ENCODE data around the gene CYB561.

Gene CYB561

DNA sequence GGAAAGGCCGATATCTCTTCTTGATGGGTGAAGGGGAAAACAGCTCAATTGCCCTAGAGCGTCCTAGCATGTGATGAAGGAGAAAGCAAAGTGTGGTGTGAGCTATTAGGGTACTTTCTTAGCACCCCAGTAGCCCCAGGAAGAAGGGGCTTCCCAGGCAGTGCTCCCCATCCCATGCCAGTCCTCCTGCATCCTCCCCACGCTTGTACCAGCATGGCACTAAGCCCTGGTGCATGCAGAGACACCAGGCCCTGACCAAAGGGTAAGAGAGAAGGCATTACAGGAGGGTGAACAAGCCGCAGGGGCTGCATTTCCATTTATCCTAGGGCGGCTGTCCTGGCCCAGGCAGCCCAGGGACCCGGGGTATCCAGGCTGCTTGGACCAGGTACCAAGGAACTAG lies 3.1 kb downstream of the CYB561 start:
- TF ChIP-seq CTCF (conservative IDR thresholded peaks at IDR 0.05; ENCODE audit: low read depth, low read length), result no peak
- no peak overlapping the region for H3K4me3 ChIP-seq (ENCODE audit: low read depth, low read length)
- no peak for DNase-seq (ENCODE audit: low read depth)

DNA sequence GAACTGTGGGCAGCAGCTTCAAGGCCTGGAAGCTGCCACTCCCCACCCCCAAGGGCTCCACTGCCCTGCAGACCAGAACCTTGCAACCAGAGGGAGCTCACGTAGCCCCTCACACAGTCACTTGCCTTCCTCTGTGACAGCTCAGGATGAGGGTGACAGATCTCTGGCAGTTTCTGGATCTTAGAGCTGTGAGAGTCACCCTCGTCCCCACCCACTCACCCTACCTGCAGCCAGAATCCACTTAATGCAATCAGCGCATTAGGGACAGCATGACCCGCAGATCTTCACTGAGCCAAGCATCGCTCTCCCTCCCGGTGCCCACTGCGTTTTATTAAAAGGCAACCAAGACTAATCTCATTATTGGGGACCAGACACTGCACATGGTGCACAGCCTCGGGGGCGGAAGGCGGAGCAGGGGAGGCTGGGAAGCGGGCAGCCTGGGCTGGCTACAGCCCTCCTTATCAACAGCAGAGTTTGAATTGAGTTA lies 3.5 kb downstream of the CYB561 start:
- peak; percentile 34 for TF ChIP-seq CTCF (conservative IDR thresholded peaks at IDR 0.05; ENCODE audit: low read depth, low read length)
- no peak overlapping the region for H3K4me3 ChIP-seq (ENCODE audit: low read depth, low read length)
- DNase-seq (ENCODE audit: low read depth), result no peak

DNA sequence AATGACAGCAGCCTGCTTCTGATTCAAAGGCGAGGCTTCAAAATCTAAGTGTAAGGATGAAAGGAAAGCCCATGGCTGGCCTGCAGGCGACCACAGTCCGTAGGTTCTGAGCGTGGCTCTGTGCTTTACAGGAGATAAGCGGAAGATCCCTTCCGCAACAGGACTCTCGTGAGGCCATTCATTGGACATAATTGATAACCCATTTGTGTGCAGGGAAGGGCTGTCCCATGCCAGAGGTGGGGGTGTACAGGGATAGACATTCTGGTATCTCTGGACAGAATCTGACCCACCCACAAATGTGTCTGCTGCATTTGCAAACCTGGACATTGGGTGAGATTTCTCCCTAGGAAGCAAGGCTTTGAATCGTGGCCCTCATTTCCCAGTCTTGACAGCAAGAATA lies 4.0 kb downstream of the CYB561 start:
- no peak for TF ChIP-seq CTCF (conservative IDR thresholded peaks at IDR 0.05; ENCODE audit: low read depth, low read length)
- DNase-seq (ENCODE audit: low read depth), result no peak
- no peak overlapping the region for H3K4me3 ChIP-seq (ENCODE audit: low read depth, low read length)

GRCh38 chr17:63441654-63442053 lies 4.5 kb downstream of the CYB561 start:
- no peak overlapping the region for H3K4me3 ChIP-seq (ENCODE audit: low read depth, low read length)
- TF ChIP-seq CTCF (conservative IDR thresholded peaks at IDR 0.05; ENCODE audit: low read depth, low read length), result no peak
- no peak for DNase-seq (ENCODE audit: low read depth)

DNA sequence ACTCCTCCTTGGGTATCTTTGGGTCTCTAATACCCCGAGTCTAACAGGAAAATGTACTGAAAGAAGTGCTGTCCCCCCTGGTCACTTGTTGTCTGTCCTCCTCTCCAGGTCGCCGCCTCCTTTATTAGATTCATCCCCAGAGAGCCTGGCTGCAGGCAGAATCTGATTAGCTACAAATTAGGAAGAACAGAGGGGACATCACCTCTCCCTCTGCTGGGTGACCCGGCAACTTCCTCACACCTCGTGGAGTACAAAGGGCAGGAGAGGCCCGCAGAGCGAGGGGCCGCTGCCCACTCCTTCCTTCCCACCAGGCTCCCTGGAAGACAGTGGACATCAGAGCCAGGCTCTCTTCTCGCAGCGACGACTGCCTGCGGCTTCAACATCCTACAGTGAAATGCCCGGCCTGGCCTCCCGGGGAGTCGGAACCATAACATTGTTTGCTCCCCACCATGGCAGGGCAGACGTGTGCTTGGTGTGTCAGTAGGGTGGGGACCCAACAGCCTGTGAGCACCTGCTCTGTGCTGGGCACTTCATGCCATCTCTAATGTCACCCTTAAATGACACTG lies 5.3 kb downstream of the CYB561 start:
- no peak for TF ChIP-seq CTCF (conservative IDR thresholded peaks at IDR 0.05; ENCODE audit: low read depth, low read length)
- DNase-seq (ENCODE audit: low read depth), result no peak
- H3K4me3 ChIP-seq (ENCODE audit: low read depth, low read length), result no peak overlapping the region

GRCh38 chr17:63440127-63440769 lies 5.9 kb downstream of the CYB561 start:
- peak; percentile 11 for TF ChIP-seq CTCF (conservative IDR thresholded peaks at IDR 0.05; ENCODE audit: low read depth, low read length)
- H3K4me3 ChIP-seq (ENCODE audit: low read depth, low read length), result no peak overlapping the region

DNA sequence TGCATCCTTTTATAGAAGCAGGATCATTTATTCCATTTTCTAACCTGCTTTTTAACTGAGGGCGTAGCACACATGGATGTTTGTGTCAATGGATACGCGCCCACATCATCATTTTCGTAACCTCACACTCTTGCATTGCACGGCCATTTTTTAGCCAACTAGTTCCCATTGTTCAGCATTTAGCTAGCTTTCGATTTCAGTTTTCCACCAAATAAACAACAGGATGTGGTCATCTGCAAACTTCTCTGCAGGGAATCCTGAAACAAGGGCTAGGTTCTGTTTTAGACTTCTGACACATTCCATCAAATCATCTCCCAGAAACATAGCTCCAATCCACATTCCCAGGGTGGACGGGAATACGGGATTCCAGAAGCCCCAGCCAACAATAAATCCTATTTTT lies 6.4 kb downstream of the CYB561 start:
- DNase-seq (ENCODE audit: low read depth), result peak; percentile 86
- H3K4me3 ChIP-seq (ENCODE audit: low read depth, low read length), result no peak overlapping the region
- TF ChIP-seq CTCF (conservative IDR thresholded peaks at IDR 0.05; ENCODE audit: low read depth, low read length), result no peak

More at GRCh38 chr17:63440127-63440769, 5.9 kb downstream of the CYB561 start:
- no peak for DNase-seq (ENCODE audit: low read depth)

Measured in choroid plexus epithelial cell (primary cell).